HepG2 (cell line): Measurements from ENCODE around the gene OARD1. TPM values are rescaled to one million over a fixed set of nuclear protein-coding genes. Genes with fewer than 3 reads are reported as not detected.
A peak's percentile ranks its signal among the peaks of the same experiment; 100 is the strongest.

Source experiments
- DR1 ChIP-seq: sonication (generic); formaldehyde crosslinking; IDR thresholded peaks from 2 replicates; pipeline ENCODE4 v1.8.0; 2021; ENCODE audit warnings: mild to moderate bottlenecking, missing genetic modification reagents, inconsistent platforms
- EP300 ChIP-seq, 3 experiments: sonication (generic) in 1 of 3; formaldehyde crosslinking in 1 of 3; IDR thresholded peaks; 2 replicates each; pipeline versions ENCODE4 v1.5.1 to v1.6.1; 2011 to 2020; ENCODE audit warnings: low read depth in 2 of 3, low read length in 2 of 3, borderline replicate concordance in 1 of 3, improper control_type of control experiment in 1 of 3, mild to moderate bottlenecking in 1 of 3, missing genetic modification reagents in 1 of 3, moderate library complexity in 1 of 3
- GATAD2A ChIP-seq: IDR thresholded peaks from 2 replicates; pipeline ENCODE4 v1.6.1; 2016
- HNF4G ChIP-seq, 2 experiments: sonication (generic) in 1 of 2; formaldehyde crosslinking in 1 of 2; IDR thresholded peaks; 2 replicates each; pipeline versions ENCODE4 v1.4.0 to v1.6.1; 2011 to 2020; ENCODE audit warnings: borderline replicate concordance in 2 of 2, low read depth in 2 of 2, mild to moderate bottlenecking in 2 of 2, low read length in 1 of 2, missing genetic modification reagents in 1 of 2, moderate library complexity in 1 of 2
- RBAK ChIP-seq: sonication (generic); formaldehyde crosslinking; IDR thresholded peaks from 2 replicates; pipeline ENCODE4 v1.5.1; 2020; ENCODE audit warnings: mild to moderate bottlenecking, missing genetic modification reagents
- YY1 ChIP-seq: IDR thresholded peaks from 2 replicates; pipeline ENCODE4 v1.6.1; 2011; ENCODE audit warnings: low read length, low read depth, moderate library complexity, mild to moderate bottlenecking; ENCODE audit not compliant: insufficient read depth, insufficient replicate concordance
- ZNF788 ChIP-seq: sonication (generic); formaldehyde crosslinking; IDR thresholded peaks from 2 replicates; pipeline ENCODE4 v1.5.0; 2020; ENCODE audit warnings: mild to moderate bottlenecking, missing genetic modification reagents, borderline replicate concordance
- polyA plus RNA-seq, 8 experiments: library from polyadenylated mRNA; depleted of rRNA in 3 of 8; stranded (reverse) in 7 of 8; unstranded in 1 of 8; fragments of >200 nt; fragmentation: Illumina TruSeq in 4 of 8; extraction: Trizol in 4 of 8; gene quantifications; 2 replicates each; pipeline versions ENCODE4 v1.2.1 to v1.2.3, GENCODE V29; 2011 to 2016; ENCODE audit warnings: low read depth in 4 of 8, missing spikeins in 1 of 8, mixed read lengths in 1 of 8; ENCODE audit not compliant: insufficient read depth in 1 of 8
- total RNA-seq, 5 experiments: library from RNA; depleted of rRNA; stranded (reverse); fragments of >200 nt; fragmentation: Illumina TruSeq; extraction: Trizol; gene quantifications; 2 replicates each; pipeline ENCODE4 v1.2.3, GENCODE V29; 2016; ENCODE audit warnings: low read depth in 1 of 5
- TF ChIP-seq, protein P1 (sequence below): sonication (generic); formaldehyde crosslinking; IDR thresholded peaks from 2 replicates; pipeline ENCODE4 v1.5.0; 2020; ENCODE audit warnings: mild to moderate bottlenecking, missing genetic modification reagents, borderline replicate concordance
- TF ChIP-seq, protein P2 (sequence below): sonication (generic); formaldehyde crosslinking; IDR thresholded peaks from 2 replicates; pipeline ENCODE4 v1.8.0; 2022; ENCODE audit warnings: missing genetic modification reagents, mild to moderate bottlenecking, borderline replicate concordance
- TF ChIP-seq, protein P3 (sequence below): sonication (generic); formaldehyde crosslinking; IDR thresholded peaks from 2 replicates; pipeline ENCODE4 v1.5.1; 2020; ENCODE audit warnings: mild to moderate bottlenecking, missing genetic modification reagents
- TF ChIP-seq, protein P4 (sequence below): sonication (generic); formaldehyde crosslinking; IDR thresholded peaks from 2 replicates; pipeline ENCODE4 v1.5.1; 2020; ENCODE audit warnings: mild to moderate bottlenecking, moderate library complexity, missing genetic modification reagents

Gene OARD1
- total and polyA plus RNA-seq, 2 of the 13 experiments (the other 11 are each of a cell fraction or from before 2014, with no cell fraction given), result 18.4 to 49.0 TPM

DNA sequence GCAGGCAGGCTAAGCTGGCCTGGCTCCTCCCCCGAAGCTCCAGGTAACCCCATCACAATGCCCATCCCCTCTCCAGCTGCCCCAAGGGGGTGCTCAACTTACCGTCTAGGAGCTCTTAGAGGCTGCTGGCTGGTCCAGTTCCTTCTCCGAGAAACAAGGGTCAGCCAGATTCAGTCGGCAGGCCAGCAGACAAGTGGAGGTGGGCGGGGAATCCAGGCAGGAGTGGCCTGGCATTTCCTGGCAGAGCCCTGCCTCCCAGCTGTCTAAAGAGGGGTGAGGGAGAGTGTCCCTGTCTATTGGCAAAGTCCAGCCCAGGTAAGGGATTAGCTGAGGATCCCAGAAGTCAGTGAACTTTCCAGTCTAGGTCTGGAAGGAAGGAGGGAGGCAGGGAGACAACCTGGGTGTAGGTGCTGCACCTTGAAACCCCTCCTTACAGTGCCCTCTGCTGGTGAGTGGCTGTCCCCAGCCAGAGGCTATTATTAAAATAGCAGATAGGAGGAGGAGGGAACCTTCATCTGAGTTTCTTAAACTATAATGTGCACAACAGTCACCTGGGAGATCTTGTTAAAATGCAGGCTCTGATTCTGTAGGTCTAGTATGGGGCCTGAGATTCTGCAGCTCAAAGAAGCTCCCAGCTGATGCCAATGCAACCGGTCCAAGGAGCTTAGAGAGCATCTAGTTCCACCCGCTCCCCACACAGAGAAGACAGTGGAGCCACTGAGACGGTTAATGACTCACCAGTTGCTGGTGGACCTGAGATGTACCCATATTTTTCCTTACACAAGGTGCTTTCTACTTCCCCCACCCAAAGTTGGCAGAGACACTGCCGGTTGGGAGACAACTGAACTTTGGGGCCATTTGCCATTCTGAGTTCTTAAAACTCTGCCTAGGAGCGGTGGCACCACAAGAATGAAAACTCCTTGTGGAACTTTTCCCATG is 32.8 kb downstream of the OARD1 start, which contains the start of gene UNC5CL (continued):
- TF ChIP-seq, protein P1, sequence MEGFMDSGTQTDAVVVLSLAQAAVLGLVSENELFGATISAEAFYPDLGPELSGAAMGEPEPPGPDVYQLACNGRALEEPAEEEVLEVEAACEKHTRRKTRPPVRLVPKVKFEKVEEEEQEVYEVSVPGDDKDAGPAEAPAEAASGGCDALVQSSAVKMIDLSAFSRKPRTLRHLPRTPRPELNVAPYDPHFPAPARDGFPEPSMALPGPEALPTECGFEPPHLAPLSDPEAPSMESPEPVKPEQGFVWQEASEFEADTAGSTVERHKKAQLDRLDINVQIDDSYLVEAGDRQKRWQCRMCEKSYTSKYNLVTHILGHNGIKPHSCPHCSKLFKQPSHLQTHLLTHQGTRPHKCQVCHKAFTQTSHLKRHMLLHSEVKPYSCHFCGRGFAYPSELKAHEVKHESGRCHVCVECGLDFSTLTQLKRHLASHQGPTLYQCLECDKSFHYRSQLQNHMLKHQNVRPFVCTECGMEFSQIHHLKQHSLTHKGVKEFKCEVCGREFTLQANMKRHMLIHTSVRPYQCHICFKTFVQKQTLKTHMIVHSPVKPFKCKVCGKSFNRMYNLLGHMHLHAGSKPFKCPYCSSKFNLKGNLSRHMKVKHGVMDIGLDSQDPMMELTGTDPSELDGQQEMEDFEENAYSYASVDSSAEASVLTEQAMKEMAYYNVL (CRISPR knock-in tag), result 0 out of 2 replicates have a peak, but pooled peaks have one; percentile 37
- TF ChIP-seq, protein P2, sequence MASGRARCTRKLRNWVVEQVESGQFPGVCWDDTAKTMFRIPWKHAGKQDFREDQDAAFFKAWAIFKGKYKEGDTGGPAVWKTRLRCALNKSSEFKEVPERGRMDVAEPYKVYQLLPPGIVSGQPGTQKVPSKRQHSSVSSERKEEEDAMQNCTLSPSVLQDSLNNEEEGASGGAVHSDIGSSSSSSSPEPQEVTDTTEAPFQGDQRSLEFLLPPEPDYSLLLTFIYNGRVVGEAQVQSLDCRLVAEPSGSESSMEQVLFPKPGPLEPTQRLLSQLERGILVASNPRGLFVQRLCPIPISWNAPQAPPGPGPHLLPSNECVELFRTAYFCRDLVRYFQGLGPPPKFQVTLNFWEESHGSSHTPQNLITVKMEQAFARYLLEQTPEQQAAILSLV (CRISPR knock-in tag), result no peak
- TF ChIP-seq, protein P3, sequence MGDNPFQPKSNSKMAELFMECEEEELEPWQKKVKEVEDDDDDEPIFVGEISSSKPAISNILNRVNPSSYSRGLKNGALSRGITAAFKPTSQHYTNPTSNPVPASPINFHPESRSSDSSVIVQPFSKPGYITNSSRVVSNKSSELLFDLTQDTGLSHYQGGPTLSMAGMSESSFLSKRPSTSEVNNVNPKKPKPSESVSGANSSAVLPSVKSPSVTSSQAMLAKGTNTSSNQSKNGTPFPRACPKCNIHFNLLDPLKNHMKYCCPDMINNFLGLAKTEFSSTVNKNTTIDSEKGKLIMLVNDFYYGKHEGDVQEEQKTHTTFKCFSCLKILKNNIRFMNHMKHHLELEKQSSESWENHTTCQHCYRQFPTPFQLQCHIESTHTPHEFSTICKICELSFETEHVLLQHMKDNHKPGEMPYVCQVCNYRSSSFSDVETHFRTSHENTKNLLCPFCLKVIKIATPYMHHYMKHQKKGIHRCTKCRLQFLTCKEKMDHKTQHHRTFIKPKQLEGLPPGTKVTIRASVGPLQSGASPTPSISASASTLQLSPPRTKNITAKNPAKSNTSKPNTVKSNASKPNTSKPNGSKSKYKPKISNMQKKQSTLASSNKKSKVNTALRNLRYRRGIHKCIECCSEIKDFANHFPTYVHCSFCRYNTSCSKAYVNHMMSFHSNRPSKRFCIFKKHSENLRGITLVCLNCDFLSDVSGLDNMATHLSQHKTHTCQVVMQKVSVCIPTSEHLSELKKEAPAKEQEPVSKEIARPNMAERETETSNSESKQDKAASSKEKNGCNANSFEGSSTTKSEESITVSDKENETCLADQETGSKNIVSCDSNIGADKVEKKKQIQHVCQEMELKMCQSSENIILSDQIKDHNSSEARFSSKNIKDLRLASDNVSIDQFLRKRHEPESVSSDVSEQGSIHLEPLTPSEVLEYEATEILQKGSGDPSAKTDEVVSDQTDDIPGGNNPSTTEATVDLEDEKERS (CRISPR knock-in tag), result peak; percentile 14; the same call in 1 of the 2 replicates
- TF ChIP-seq RBAK (no peak), EP300 (IDR thresholded peaks at IDR 0.05; ENCODE audit: low read depth in 2 of 2, low read length in 2 of 2) (no peak), EP300 (CRISPR knock-in tag; IDR thresholded peaks at IDR 0.05; ENCODE audit: borderline replicate concordance) (peak; percentile 26; the same call in 1 of the 2 replicates), HNF4G (IDR thresholded peaks at IDR 0.05; ENCODE audit: borderline replicate concordance, low read depth, low read length) (peak; percentile 32; the same call in 1 of the 2 replicates), HNF4G (CRISPR knock-in tag; IDR thresholded peaks at IDR 0.05; ENCODE audit: borderline replicate concordance, low read depth) (no peak), DR1 (CRISPR knock-in tag) (no peak), ZNF788 (CRISPR knock-in tag) (peak; percentile 54; the same call in 1 of the 2 replicates), YY1 (no peak), GATAD2A (CRISPR knock-in tag) (no peak)
- TF ChIP-seq, protein P4, sequence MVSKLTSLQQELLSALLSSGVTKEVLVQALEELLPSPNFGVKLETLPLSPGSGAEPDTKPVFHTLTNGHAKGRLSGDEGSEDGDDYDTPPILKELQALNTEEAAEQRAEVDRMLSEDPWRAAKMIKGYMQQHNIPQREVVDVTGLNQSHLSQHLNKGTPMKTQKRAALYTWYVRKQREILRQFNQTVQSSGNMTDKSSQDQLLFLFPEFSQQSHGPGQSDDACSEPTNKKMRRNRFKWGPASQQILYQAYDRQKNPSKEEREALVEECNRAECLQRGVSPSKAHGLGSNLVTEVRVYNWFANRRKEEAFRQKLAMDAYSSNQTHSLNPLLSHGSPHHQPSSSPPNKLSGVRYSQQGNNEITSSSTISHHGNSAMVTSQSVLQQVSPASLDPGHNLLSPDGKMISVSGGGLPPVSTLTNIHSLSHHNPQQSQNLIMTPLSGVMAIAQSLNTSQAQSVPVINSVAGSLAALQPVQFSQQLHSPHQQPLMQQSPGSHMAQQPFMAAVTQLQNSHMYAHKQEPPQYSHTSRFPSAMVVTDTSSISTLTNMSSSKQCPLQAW, result no peak; the same call in 1 of the 2 replicates
